NCI-H748 (cell line): ENCODE measurements around the gene FAM167B.
A peak's percentile ranks its signal among the peaks of the same experiment; 100 is the strongest.
"Not testable (repeated sequence)": the region's sequence is repeated elsewhere in the genome, so short reads cannot be mapped to it uniquely, and the experiment has no call there.

ENCODE experiments used
- DNase-seq: peaks from one replicate; lab custom pipeline; 2025; ENCODE audit not compliant: unreplicated experiment; lab: John Stamatoyannopoulos, UW

FAM167B gene

GRCh38 chr1:32291708-32292538 lies 44.9 kb downstream of the FAM167B start, which contains the start of gene HDAC1:
TSS of gene HDAC1 (plus strand) at chr1:32292083. CDS start at chr1:32292170, 87 bp downstream.
- DNase-seq, result peak; percentile 89

- DNase-seq, result not testable (repeated sequence)
These were observed 51.2 kb downstream of the FAM167B start for GRCh38 chr1:32298211-32298610.
